ENCODE measurements around the gene CRTAC1.

CRTAC1 gene

GRCh38 chr10:98030093-98030821 lies at the start of gene CRTAC1:
TSS of gene CRTAC1 (minus strand) at chr10:98030621. CDS start at chr10:98030472, 149 bp downstream.
- Histone ChIP-seq H3K4me3 (ENCODE audit: low read depth, low read length) (peak within 1 kb of the TSS; percentile 66), H3K9me3 (ENCODE audit: severe bottlenecking) (no peaks in the 10 kb centered on the region), H3K27ac (peak within 1 kb of the TSS; percentile 77), H3K27me3 (ENCODE audit: insufficient read depth, low read depth, severe bottlenecking) (no peaks in the 10 kb centered on the region), H3K36me3 (no peaks in the 10 kb centered on the region)
- TF ChIP-seq CTCF (IDR thresholded peaks at IDR 0.05; ENCODE audit: low read depth, low read length): no peak
- DNase-seq: peak; percentile 94

- TF ChIP-seq CTCF (IDR thresholded peaks at IDR 0.05; ENCODE audit: low read depth, low read length): no peak
- H3K27ac ChIP-seq: no peak overlapping the region
- H3K27me3 ChIP-seq (ENCODE audit: insufficient read depth, low read depth, severe bottlenecking): no peaks in the 10 kb centered on the region
- H3K36me3 ChIP-seq: no peaks in the 10 kb centered on the region
- no peak for DNase-seq
- H3K4me3 ChIP-seq (ENCODE audit: low read depth, low read length): no peak overlapping the region
- H3K9me3 ChIP-seq (ENCODE audit: severe bottlenecking): no peaks in the 10 kb centered on the region
These were observed 48.4 kb upstream of the CRTAC1 start for GRCh38 chr10:98078774-98079173.

GRCh38 chr10:98077223-98077622 lies 46.8 kb upstream of the CRTAC1 start:
- H3K4me3 ChIP-seq (ENCODE audit: low read depth, low read length): no peak overlapping the region
- H3K36me3 ChIP-seq: no peaks in the 10 kb centered on the region
- H3K27ac ChIP-seq: no peak overlapping the region
- no peaks in the 10 kb centered on the region for H3K9me3 ChIP-seq (ENCODE audit: severe bottlenecking)
- TF ChIP-seq CTCF (IDR thresholded peaks at IDR 0.05; ENCODE audit: low read depth, low read length): no peak
- H3K27me3 ChIP-seq (ENCODE audit: insufficient read depth, low read depth, severe bottlenecking): no peaks in the 10 kb centered on the region
- DNase-seq: no peak

- no peak for DNase-seq
- Histone ChIP-seq H3K27ac (no peak overlapping the region), H3K27me3 (ENCODE audit: insufficient read depth, low read depth, severe bottlenecking) (no peaks in the 10 kb centered on the region), H3K36me3 (no peaks in the 10 kb centered on the region), H3K9me3 (ENCODE audit: severe bottlenecking) (peaks cover 4% of the 10 kb centered on the region), H3K4me3 (ENCODE audit: low read depth, low read length) (no peak overlapping the region)
- no peak for TF ChIP-seq CTCF (IDR thresholded peaks at IDR 0.05; ENCODE audit: low read depth, low read length)
These were observed 45.7 kb upstream of the CRTAC1 start for GRCh38 chr10:98076086-98076485.

- no peak for DNase-seq
- TF ChIP-seq CTCF (IDR thresholded peaks at IDR 0.05; ENCODE audit: low read depth, low read length): no peak
- Histone ChIP-seq H3K27ac (no peak overlapping the region), H3K27me3 (ENCODE audit: insufficient read depth, low read depth, severe bottlenecking) (no peaks in the 10 kb centered on the region), H3K36me3 (no peaks in the 10 kb centered on the region), H3K4me3 (ENCODE audit: low read depth, low read length) (no peak overlapping the region), H3K9me3 (ENCODE audit: severe bottlenecking) (peaks cover 5% of the 10 kb centered on the region)
These were observed 44.0 kb upstream of the CRTAC1 start for GRCh38 chr10:98074315-98074911.

Data from WERI-Rb-1 (cell line).